ENCODE data around the gene FNDC11.
A peak's percentile ranks its signal among the peaks of the same experiment; 100 is the strongest.

FNDC11 gene

GRCh38 chr20:63525971-63526370 is 28.0 kb upstream of the FNDC11 start:
- no peak for DNase-seq

- no peak for DNase-seq
These were observed 26.8 kb upstream of the FNDC11 start for GRCh38 chr20:63527184-63527583.

- no peak for DNase-seq
These were observed 24.6 kb upstream of the FNDC11 start for GRCh38 chr20:63529180-63529860.

- DNase-seq: no peak
These were observed 23.8 kb upstream of the FNDC11 start for GRCh38 chr20:63529861-63530787.

- DNase-seq: no peak
These were observed 23.2 kb upstream of the FNDC11 start for GRCh38 chr20:63530788-63531160.

GRCh38 chr20:63531686-63532448 is 22.1 kb upstream of the FNDC11 start:
- no peak for DNase-seq

- DNase-seq: no peak
These were observed 21.4 kb upstream of the FNDC11 start for GRCh38 chr20:63532449-63532971.

- DNase-seq: no peak
These were observed 20.6 kb upstream of the FNDC11 start for GRCh38 chr20:63533388-63533787.

GRCh38 chr20:63533871-63534393 is 20.0 kb upstream of the FNDC11 start:
- no peak for DNase-seq

GRCh38 chr20:63534427-63534830 is 19.5 kb upstream of the FNDC11 start:
- no peak for DNase-seq

GRCh38 chr20:63534831-63535651 is 18.9 kb upstream of the FNDC11 start:
- DNase-seq: no peak

- no peak for DNase-seq
These were observed 17.6 kb upstream of the FNDC11 start for GRCh38 chr20:63536241-63536977.

- peak; percentile 13 for DNase-seq
These were observed 16.9 kb upstream of the FNDC11 start, which contains the start of gene PTK6 for GRCh38 chr20:63536997-63537524. TSS of gene PTK6 (minus strand) at chr20:63537376. CDS start at chr20:63537314, 62 bp downstream.

GRCh38 chr20:63537525-63538203 is 16.3 kb upstream of the FNDC11 start:
- DNase-seq: peak; percentile 86

- no peak for DNase-seq
These were observed 15.5 kb upstream of the FNDC11 start for GRCh38 chr20:63538204-63539091.

GRCh38 chr20:63539092-63539430 is 14.9 kb upstream of the FNDC11 start:
- DNase-seq: no peak

GRCh38 chr20:63539441-63540370 is 14.3 kb upstream of the FNDC11 start:
- no peak for DNase-seq

All from activated effector memory CD4-positive, alpha-beta T cell treated with Interleukin-2 at 50 U/mL for 16 hours (primary cell).